Kidney epithelial cell (primary cell): Measurements from ENCODE around the gene ACBD3. TPM values are rescaled to one million over a fixed set of nuclear protein-coding genes. Genes with fewer than 3 reads are reported as not detected.

Experiments
- DNase-seq: peaks from one replicate; pipeline ENCODE4 v3.0.0-alpha.2; 2010; ENCODE audit warnings: low read depth
- H3K27me3 ChIP-seq: 2 replicates; pipeline ENCODE4 v1.6.0; 2011; ENCODE audit warnings: low read length; ENCODE audit not compliant: control insufficient read depth, insufficient read depth
- H3K36me3 ChIP-seq: 2 replicates; pipeline ENCODE4 v1.5.1; 2011; ENCODE audit warnings: low read length; ENCODE audit not compliant: control insufficient read depth, insufficient read depth
- H3K4me3 ChIP-seq: 2 replicates; pipeline ENCODE4 v1.5.1; 2011; ENCODE audit warnings: low read depth, mild to moderate bottlenecking, control low read depth, low read length
- CTCF ChIP-seq: IDR thresholded peaks from 2 replicates; pipeline ENCODE4 v1.5.1; 2011; ENCODE audit warnings: mild to moderate bottlenecking, moderate library complexity, low read length, control low read depth, inconsistent platforms; ENCODE audit not compliant: insufficient read depth, poor library complexity, severe bottlenecking
- total RNA-seq: library from RNA; depleted of rRNA; stranded (reverse); fragments of >200 nt; gene quantifications from 2 replicates; pipeline ENCODE4 v1.2.3, GENCODE V29; 2015

ACBD3 gene
- total RNA-seq, 1 donor from 2014 or later, result 46.3 TPM

- TF ChIP-seq CTCF, result no peak
- Histone ChIP-seq H3K36me3 (no peaks in the 10 kb centered on the region), H3K27me3 (no peaks in the 10 kb centered on the region), H3K4me3 (no peak overlapping the region)
- no peak for DNase-seq
These were observed 73.9 kb downstream of the ACBD3 start for GRCh38 chr1:226112626-226113025.

GRCh38 chr1:226111883-226112261 lies 74.7 kb downstream of the ACBD3 start:
- Histone ChIP-seq H3K36me3 (no peaks in the 10 kb centered on the region), H3K4me3 (no peak overlapping the region), H3K27me3 (no peaks in the 10 kb centered on the region)
- TF ChIP-seq CTCF, result no peak
- DNase-seq, result no peak

GRCh38 chr1:226111098-226111882 lies 75.3 kb downstream of the ACBD3 start:
- TF ChIP-seq CTCF, result no peak
- Histone ChIP-seq H3K36me3 (no peaks in the 10 kb centered on the region), H3K4me3 (peak overlapping the region; percentile 51), H3K27me3 (no peaks in the 10 kb centered on the region)
- no peak for DNase-seq

- peak overlapping the region; percentile 51 for H3K4me3 ChIP-seq
- no peak for TF ChIP-seq CTCF
- H3K27me3 ChIP-seq, result no peaks in the 10 kb centered on the region
- H3K36me3 ChIP-seq, result no peaks in the 10 kb centered on the region
- DNase-seq, result no peak
These were observed 76.1 kb downstream of the ACBD3 start for GRCh38 chr1:226110249-226111097.

GRCh38 chr1:226109829-226110248 lies 76.7 kb downstream of the ACBD3 start:
- Histone ChIP-seq H3K4me3 (peak overlapping the region; percentile 51), H3K27me3 (no peaks in the 10 kb centered on the region), H3K36me3 (no peaks in the 10 kb centered on the region)
- TF ChIP-seq CTCF, result no peak
- DNase-seq, result no peak
